HEK293T (cell line): ENCODE data around the gene EHD4.

Experiments
- FOXA1 ChIP-seq: fragments of 450-650 bp; IDR thresholded peaks from 2 replicates; pipeline ENCODE4 v1.6.1; 2016; ENCODE audit warnings: mild to moderate bottlenecking
- FOXK2 ChIP-seq: fragments of 450-650 bp; IDR thresholded peaks from 2 replicates; pipeline ENCODE4 v1.6.1; 2016; ENCODE audit warnings: mild to moderate bottlenecking
- L3MBTL2 ChIP-seq: fragments of 450-650 bp; conservative IDR thresholded peaks from 2 replicates; pipeline ENCODE4 v1.6.1; 2016; ENCODE audit warnings: mild to moderate bottlenecking
- NFRKB ChIP-seq: fragments of 450-650 bp; IDR thresholded peaks from 2 replicates; pipeline ENCODE4 v1.6.1; 2016; ENCODE audit warnings: mild to moderate bottlenecking, moderate library complexity
- SP1 ChIP-seq: fragments of 450-650 bp; IDR thresholded peaks from 2 replicates; pipeline ENCODE4 v1.6.1; 2017
- SUZ12 ChIP-seq: fragments of 450-650 bp; IDR thresholded peaks from 2 replicates; pipeline ENCODE4 v1.6.1; 2016; ENCODE audit warnings: mild to moderate bottlenecking
- TARDBP ChIP-seq: fragments of 450-650 bp; IDR thresholded peaks from 2 replicates; pipeline ENCODE4 v1.6.1; 2016
- ZNF384 ChIP-seq: fragments of 450-650 bp; IDR thresholded peaks from 2 replicates; pipeline ENCODE4 v1.6.1; 2016

GRCh38 chr15:41907141-41907540 is 65.2 kb downstream of the EHD4 start:
- TF ChIP-seq NFRKB (no peak), FOXA1 (no peak), TARDBP (no peak), ZNF384 (no peak), SP1 (no peak), FOXK2 (no peak), L3MBTL2 (no peak), SUZ12 (no peak)
